ENCODE results near the gene TBL1Y.
"Not testable (repeated sequence)": the region's sequence is repeated elsewhere in the genome, so short reads cannot be mapped to it uniquely, and the experiment has no call there.

The TBL1Y gene

GRCh38 chrY:6910372-6911252 is at the start of gene TBL1Y:
Gene TBL1Y, plus strand, starts transcription at chrY:6910697. Its CDS starts 114,388 bp downstream, at chrY:7025085.
- DNase-seq (ENCODE audit: low read depth), result no peak

- DNase-seq (ENCODE audit: low read depth), result no peak
Observed at GRCh38 chrY:6894496-6894895, 16.0 kb upstream of the TBL1Y start.

- DNase-seq (ENCODE audit: low read depth), result no peak
Observed at GRCh38 chrY:6895236-6895635, 15.3 kb upstream of the TBL1Y start.

GRCh38 chrY:6902116-6902515 is 8.4 kb upstream of the TBL1Y start:
- DNase-seq (ENCODE audit: low read depth), result not testable (repeated sequence)

- no peak for DNase-seq (ENCODE audit: low read depth)
Observed at GRCh38 chrY:6907591-6907990, 2.9 kb upstream of the TBL1Y start.

GRCh38 chrY:6908021-6908420 is 2.5 kb upstream of the TBL1Y start:
- not testable (repeated sequence) for DNase-seq (ENCODE audit: low read depth)

GRCh38 chrY:6909118-6909521 is 1.4 kb upstream of the TBL1Y start:
- no peak for DNase-seq (ENCODE audit: low read depth)

GRCh38 chrY:6909856-6910255 is 641 bp upstream of the TBL1Y start:
- DNase-seq (ENCODE audit: low read depth), result no peak

GRCh38 chrY:6911253-6911881 is 870 bp downstream of the TBL1Y start, which contains the start of gene AMELY:
Gene AMELY, minus strand, starts transcription at chrY:6911752. Its CDS starts 39,144 bp downstream, at chrY:6872608.
- no peak for DNase-seq (ENCODE audit: low read depth)

GRCh38 chrY:6913362-6913761 is 2.9 kb downstream of the TBL1Y start:
- no peak for DNase-seq (ENCODE audit: low read depth)

GRCh38 chrY:6921061-6921460 is 10.6 kb downstream of the TBL1Y start:
- DNase-seq (ENCODE audit: low read depth), result no peak

- DNase-seq (ENCODE audit: low read depth), result no peak
Observed at GRCh38 chrY:6928265-6928664, 17.8 kb downstream of the TBL1Y start.

GRCh38 chrY:6929237-6929636 is 18.7 kb downstream of the TBL1Y start:
- no peak for DNase-seq (ENCODE audit: low read depth)

- no peak for DNase-seq (ENCODE audit: low read depth)
Observed at GRCh38 chrY:6931779-6932396, 21.4 kb downstream of the TBL1Y start.

- DNase-seq (ENCODE audit: low read depth), result no peak
Observed at GRCh38 chrY:6935497-6935896, 25.0 kb downstream of the TBL1Y start.

GRCh38 chrY:6947695-6948094 is 37.2 kb downstream of the TBL1Y start:
- no peak for DNase-seq (ENCODE audit: low read depth)

- no peak for DNase-seq (ENCODE audit: low read depth)
Observed at GRCh38 chrY:6948378-6948777, 37.9 kb downstream of the TBL1Y start.

GRCh38 chrY:6949947-6950346 is 39.5 kb downstream of the TBL1Y start:
- no peak for DNase-seq (ENCODE audit: low read depth)

- no peak for DNase-seq (ENCODE audit: low read depth)
Observed at GRCh38 chrY:6964732-6965131, 54.2 kb downstream of the TBL1Y start.

- no peak for DNase-seq (ENCODE audit: low read depth)
Observed at GRCh38 chrY:6966521-6966920, 56.0 kb downstream of the TBL1Y start.

GRCh38 chrY:6967736-6968135 is 57.2 kb downstream of the TBL1Y start:
- DNase-seq (ENCODE audit: low read depth), result no peak

- DNase-seq (ENCODE audit: low read depth), result no peak
Observed at GRCh38 chrY:6968191-6968590, 57.7 kb downstream of the TBL1Y start.
